GM23338 (cell line): Measurements from ENCODE around the gene LMAN2L.

ENCODE experiments used
- CREB1 ChIP-seq: fragments of 250-450 bp; sonication (Bioruptor Pico); IDR thresholded peaks from 2 replicates; pipeline ENCODE4 v1.5.0; 2020; ENCODE audit warnings: low read depth, mild to moderate bottlenecking, moderate library complexity
- CTCF ChIP-seq, 2 experiments: fragments of 200-600 bp in 1 of 2; sonication (generic) in 1 of 2; conservative IDR thresholded peaks; 2 replicates each; pipeline versions ENCODE4 v1.5.1 to v1.6.1; 2016 to 2017; ENCODE audit warnings: antibody characterized with exemption in 2 of 2, low read depth in 2 of 2, mild to moderate bottlenecking in 2 of 2, moderate library complexity in 1 of 2
- EZH2 ChIP-seq: fragments of 200-600 bp; sonication (generic); IDR thresholded peaks from one replicate; pipeline ENCODE4 v1.8.0; 2017; ENCODE audit warnings: antibody characterized with exemption, mild to moderate bottlenecking, low read depth; ENCODE audit not compliant: unreplicated experiment
- EZH2phosphoT487 ChIP-seq: fragments of 200-600 bp; sonication (generic); IDR thresholded peaks from one replicate; pipeline ENCODE4 v1.8.1; 2018; ENCODE audit warnings: antibody characterized with exemption; ENCODE audit not compliant: unreplicated experiment
- JUNB ChIP-seq: IDR thresholded peaks from one replicate; pipeline ENCODE4 v1.6.1; 2016; ENCODE audit warnings: antibody characterized with exemption; ENCODE audit not compliant: unreplicated experiment
- NANOG ChIP-seq: IDR thresholded peaks from 2 replicates; pipeline ENCODE4 v1.6.1; 2016; ENCODE audit warnings: antibody characterized with exemption, borderline replicate concordance
- POLR2AphosphoS5 ChIP-seq: IDR thresholded peaks from 2 replicates; pipeline ENCODE4 v1.6.1; 2016; ENCODE audit warnings: antibody characterized with exemption, low read depth
- REST ChIP-seq: IDR thresholded peaks from one replicate; pipeline ENCODE4 v1.6.1; 2018; ENCODE audit warnings: antibody characterized with exemption; ENCODE audit not compliant: unreplicated experiment
- ZNF114 ChIP-seq: fragments of 250-450 bp; sonication (Bioruptor Pico); IDR thresholded peaks from 2 replicates; pipeline ENCODE4 v1.5.0; 2020; ENCODE audit warnings: mild to moderate bottlenecking, moderate library complexity

GRCh38 chr2:96767135-96767871 is 27.4 kb upstream of the LMAN2L start:
- TF ChIP-seq CTCF (conservative IDR thresholded peaks at IDR 0.05; ENCODE audit: low read depth in 2 of 2) (no peak), POLR2AphosphoS5 (no peak), REST (no peak), EZH2 (no peak), CREB1 (CRISPR knock-in tag) (no peak), JUNB (no peak), NANOG (no peak), EZH2phosphoT487 (no peak), ZNF114 (CRISPR knock-in tag) (no peak)
